ENCODE results near the gene CMBL. TPM values are rescaled to one million over a fixed set of nuclear protein-coding genes. Genes with fewer than 3 reads are reported as not detected.
"Not testable (repeated sequence)": the region's sequence is repeated elsewhere in the genome, so short reads cannot be mapped to it uniquely, and the experiment has no call there.

Gene CMBL
- polyA plus RNA-seq, 3 donors: 41.2 to 52.2 (median 41.6) TPM

DNA sequence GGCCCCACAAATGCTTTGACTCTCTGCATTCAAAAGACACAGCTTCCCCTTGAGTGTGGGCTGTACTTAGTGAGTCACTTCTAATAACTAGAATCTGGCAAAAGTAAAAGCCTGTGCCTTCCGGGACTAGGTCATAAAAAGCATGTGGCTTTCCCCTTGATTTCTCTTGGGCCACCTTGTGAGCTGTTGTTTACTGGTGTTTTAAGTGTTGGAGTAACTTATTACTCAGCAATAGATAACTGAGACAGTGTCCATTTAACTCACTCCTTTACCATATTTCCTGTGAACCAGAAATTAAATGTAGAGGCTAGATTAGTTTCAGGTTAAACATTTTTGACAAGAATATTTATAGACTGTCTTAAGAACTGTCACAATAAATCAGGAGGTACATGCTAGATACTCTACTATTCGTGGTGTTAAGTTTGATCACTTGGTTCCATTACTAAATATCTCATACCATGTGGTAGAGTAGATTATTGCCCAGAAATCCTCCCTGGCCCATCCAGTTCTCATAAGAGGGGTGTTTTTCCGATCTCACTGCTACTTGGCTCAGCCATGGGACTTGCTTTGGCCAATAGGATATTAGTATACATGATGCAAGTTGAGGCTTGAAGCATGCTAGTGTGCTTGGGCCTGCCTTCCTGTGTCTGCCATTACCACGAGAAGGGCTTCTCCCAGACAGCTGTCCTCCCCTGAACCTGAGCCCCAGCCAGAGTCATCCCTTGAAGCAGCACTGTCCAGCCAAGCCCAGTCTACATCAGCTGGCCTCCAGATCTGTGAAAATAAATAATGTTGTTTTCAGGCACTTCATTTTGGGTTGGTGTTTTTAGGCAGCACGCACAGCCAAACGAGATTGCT lies 10.4 kb upstream of the CMBL start:
- no peak for DNase-seq (ENCODE audit: extremely low read depth in 1 of 11, low read depth in 9 of 11, low spot score in 4 of 11)

- DNase-seq (ENCODE audit: extremely low read depth in 1 of 11, low read depth in 9 of 11, low spot score in 4 of 11): no peak
Observed at GRCh38 chr5:10315824-10316509, 8.3 kb upstream of the CMBL start.

DNA sequence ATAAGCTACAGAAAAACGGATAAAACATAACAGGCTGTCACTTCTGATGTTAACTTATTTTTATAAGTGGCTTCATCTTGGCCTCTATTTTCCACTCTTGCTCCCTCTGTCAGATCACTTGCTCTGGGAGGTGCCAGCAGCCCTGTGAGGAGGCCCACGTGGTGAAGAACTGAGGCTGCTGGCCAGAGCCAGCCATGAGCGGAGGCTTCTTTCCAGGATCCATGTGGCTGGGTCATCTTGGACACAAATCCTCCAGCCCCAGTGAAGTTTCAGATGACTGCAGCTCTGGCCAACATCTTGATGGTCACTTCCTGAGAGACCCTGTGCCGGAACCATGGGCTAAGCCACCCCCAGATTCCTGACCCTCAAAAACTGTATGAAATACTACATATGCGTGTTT lies 7.5 kb upstream of the CMBL start:
- peak in 1 of 11 donors; percentile 40 for DNase-seq (ENCODE audit: extremely low read depth in 1 of 11, low read depth in 9 of 11, low spot score in 4 of 11)

DNA sequence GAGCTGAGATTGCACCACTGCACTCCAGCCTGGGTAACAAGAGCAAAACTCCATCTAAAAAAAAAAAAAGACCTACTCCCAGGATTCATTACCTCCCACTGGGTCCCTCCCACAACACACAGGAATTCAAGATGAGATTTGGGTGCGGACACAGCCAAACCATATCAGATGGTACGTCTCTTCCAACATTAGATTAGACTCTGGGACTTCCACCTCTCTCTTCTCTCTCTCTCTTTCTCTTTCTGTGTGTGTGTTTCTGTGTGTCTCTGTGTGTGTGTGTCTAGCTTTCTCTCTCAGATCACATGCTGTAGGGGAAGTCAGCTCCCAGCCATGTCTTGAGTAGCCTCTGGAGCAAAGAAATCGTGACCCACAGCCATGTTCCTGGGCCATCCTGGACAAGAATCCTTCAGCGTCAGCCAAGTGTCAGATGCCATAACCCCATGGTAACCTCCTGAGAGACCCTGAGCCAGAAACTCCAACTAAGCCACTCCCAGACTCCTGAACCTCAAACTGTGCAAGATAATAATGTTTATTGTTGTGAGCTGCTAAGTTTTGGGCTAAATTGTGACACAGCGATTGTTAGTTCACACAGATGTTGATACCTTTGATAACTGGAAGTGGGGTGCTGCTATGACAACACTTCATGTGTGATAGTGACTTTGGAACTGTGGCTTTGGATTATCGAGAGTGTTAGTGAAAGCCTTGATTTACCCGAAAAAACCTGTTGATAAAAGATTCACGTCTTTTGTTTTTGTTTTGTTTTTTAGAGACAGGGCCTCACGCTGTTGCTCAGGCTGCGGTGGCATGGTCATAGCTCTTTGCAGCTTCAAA lies 4.1 kb upstream of the CMBL start:
- DNase-seq (ENCODE audit: extremely low read depth in 1 of 11, low read depth in 9 of 11, low spot score in 4 of 11): no peak

GRCh38 chr5:10310835-10311570 lies 3.3 kb upstream of the CMBL start:
- not testable (repeated sequence) for DNase-seq (ENCODE audit: extremely low read depth in 1 of 11, low read depth in 9 of 11, low spot score in 4 of 11)

DNA sequence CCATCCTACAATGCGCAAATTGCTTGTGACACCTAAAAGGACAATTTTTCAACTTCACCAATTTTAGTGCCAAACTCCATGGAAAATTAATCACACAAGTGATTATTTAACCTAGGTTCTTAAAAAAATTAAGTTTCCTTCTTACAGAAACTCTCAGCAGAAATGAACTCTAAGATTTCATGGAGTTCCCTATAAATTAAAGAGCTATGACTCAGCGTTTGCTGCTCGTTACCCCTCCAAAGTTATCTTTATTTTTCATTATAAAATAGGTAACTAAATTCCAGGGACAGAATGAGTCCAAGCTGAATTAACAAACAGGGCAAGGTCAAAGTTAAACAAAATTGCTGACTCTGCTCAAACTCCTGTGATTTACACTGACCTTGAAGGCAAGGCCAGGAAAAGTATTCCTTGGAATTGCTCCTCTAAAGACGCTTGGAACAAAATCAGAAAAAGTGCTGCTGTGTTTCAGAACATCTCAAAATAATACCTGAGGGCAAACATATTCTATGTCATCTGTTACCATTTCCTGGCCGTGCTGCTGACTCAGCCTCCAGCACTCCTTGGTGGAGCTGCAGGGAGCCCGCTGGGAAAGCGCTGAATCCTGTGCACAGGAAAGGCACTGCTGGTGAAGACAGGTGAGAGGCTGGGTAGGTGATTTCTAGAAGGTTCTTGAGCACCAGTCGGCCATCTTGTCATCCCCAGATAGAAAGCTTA lies 2.5 kb upstream of the CMBL start:
- DNase-seq (ENCODE audit: extremely low read depth in 1 of 11, low read depth in 9 of 11, low spot score in 4 of 11): no peak

DNA sequence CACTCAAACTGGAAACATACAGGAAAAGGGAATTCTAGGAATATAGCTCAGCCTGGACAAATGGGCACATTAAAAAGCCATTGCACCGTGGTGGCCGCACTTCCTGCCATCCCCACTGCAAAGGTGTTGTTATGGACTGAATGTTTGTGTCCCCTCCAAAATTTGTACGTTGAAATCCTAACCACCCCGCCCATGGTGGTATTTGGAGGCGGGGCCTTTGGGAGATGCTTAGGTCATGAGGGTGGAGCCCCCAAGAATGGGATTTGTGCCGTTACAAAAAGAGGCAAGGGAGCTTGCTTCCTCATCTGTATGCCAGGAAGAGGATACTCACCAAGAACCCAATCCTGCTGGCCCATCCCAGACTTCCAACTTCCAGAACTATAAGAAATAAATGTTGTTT lies 1.1 kb upstream of the CMBL start:
- no peak for DNase-seq (ENCODE audit: extremely low read depth in 1 of 11, low read depth in 9 of 11, low spot score in 4 of 11)

DNA sequence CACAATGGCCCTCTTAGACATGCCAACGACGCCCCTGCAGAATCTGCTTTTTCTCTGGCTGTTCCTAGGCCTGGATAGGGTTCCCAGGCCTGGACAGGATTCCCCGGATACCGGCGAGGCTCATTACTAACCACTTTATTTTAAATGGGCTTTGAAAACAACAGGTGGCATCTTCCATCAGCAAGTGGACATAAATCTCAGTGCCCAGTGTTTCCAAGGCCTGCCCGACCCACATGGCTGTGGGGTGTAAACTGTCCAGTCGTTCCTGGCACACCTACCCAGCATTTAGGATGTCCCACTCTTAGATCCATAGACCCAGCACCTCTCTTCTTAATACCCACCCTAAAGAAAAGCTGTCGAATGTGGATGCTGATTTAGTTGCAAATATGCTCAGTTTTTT lies 896 bp downstream of the CMBL start:
- no peak for DNase-seq (ENCODE audit: extremely low read depth in 1 of 11, low read depth in 9 of 11, low spot score in 4 of 11)

GRCh38 chr5:10306114-10306513 lies 1.6 kb downstream of the CMBL start:
- DNase-seq (ENCODE audit: extremely low read depth in 1 of 11, low read depth in 9 of 11, low spot score in 4 of 11): no peak

DNA sequence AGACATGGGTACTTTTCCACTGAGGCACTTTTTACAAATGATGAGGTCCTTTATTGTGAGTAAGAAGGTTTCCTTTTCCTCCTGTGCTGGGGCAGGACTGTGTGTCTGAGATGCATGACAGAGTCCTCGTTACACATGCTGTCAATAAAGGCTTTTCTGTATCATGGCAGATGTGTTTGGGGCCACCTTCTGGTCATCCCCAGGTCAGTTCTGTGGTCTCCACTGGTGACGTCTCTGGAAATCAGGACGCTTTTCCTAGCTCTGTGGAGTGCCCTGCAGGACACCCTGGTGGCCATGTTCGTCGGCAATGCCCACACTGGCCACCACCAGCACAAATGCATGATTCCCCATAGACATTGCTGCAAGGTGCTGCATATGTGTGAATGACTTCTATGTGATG lies 2.8 kb downstream of the CMBL start:
- DNase-seq (ENCODE audit: extremely low read depth in 1 of 11, low read depth in 9 of 11, low spot score in 4 of 11): no peak

- DNase-seq (ENCODE audit: extremely low read depth in 1 of 11, low read depth in 9 of 11, low spot score in 4 of 11): no peak
Observed at GRCh38 chr5:10303699-10304170, 4.0 kb downstream of the CMBL start.

- DNase-seq (ENCODE audit: extremely low read depth in 1 of 11, low read depth in 9 of 11, low spot score in 4 of 11): no peak
Observed at GRCh38 chr5:10303201-10303600, 4.5 kb downstream of the CMBL start.

DNA sequence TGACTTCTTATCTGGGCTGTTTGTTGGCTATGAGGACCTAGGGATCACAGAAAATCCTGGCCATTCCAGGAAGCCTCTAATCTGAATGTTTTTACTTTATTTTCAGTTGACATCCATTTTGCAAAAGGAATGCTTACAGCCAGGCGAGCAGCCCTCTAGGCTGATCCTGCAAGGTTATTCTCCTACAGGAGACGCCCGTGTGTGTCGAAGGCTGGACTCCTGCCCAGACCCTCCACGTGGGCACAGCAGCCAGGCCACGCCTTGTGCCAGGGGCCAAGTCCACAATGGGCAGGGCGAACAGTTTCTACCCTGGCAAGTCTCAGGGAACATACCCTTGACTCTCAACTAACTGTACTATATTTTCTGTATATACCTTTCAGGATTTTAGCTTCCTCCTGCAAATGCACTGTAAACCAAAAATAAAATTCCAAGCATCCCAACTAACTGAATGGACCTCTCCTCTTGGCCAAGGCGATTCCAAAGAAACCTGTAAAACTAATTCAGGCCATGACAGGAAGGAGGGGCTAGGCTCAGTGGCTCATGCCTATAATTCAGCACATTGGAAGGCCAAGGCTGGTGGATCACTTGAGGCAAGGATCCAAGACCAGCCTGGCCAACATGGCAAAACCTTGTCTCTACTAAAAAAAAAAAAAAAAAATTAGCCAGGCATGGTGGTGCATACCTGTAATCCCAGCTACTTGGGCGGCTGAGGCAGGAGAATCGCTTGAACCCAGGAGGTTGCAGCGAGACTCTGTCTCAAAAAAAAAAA lies 5.7 kb downstream of the CMBL start:
- DNase-seq (ENCODE audit: extremely low read depth in 1 of 11, low read depth in 9 of 11, low spot score in 4 of 11): no peak

DNA sequence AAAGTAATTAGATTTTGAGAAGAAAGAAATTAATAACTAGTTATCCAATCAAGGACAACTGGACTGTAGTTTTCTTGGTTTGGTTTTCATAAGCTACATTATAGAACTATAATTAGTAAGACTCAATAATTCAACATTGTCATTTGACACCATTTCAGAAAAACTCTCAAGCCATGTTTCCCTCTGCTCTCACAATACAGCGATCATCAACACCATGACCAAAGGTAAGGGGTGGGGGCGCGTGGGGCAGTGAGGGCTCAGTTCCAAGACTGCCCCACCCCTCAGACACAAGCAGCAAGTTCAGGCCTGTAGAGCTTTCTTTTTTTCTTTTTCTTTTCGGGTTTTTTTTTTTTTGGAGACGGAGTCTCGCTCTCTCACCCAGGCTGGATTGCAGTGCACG lies 6.4 kb downstream of the CMBL start:
- no peak for DNase-seq (ENCODE audit: extremely low read depth in 1 of 11, low read depth in 9 of 11, low spot score in 4 of 11)

DNA sequence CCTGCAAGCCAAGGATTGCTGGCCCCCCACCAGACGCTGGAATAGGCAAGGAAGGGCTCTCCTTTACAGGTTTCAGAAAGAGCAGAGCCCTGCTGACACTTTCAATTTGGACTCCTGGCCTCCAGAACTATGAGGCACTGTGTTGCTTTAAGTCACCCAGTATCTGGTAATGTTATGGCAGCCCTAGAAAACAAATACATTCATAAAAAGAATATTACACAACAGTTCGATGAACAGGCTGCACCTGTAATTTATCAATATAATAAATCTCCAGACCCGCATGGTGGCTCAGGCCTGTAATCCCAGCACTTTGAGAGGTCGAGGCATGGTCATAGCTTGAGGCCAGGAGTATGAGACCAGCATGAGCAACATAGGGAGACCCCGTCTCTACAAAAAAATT lies 7.5 kb downstream of the CMBL start:
- no peak for DNase-seq (ENCODE audit: extremely low read depth in 1 of 11, low read depth in 9 of 11, low spot score in 4 of 11)

- DNase-seq (ENCODE audit: extremely low read depth in 1 of 11, low read depth in 9 of 11, low spot score in 4 of 11): no peak
Observed at GRCh38 chr5:10297646-10298204, 10.0 kb downstream of the CMBL start.

DNA sequence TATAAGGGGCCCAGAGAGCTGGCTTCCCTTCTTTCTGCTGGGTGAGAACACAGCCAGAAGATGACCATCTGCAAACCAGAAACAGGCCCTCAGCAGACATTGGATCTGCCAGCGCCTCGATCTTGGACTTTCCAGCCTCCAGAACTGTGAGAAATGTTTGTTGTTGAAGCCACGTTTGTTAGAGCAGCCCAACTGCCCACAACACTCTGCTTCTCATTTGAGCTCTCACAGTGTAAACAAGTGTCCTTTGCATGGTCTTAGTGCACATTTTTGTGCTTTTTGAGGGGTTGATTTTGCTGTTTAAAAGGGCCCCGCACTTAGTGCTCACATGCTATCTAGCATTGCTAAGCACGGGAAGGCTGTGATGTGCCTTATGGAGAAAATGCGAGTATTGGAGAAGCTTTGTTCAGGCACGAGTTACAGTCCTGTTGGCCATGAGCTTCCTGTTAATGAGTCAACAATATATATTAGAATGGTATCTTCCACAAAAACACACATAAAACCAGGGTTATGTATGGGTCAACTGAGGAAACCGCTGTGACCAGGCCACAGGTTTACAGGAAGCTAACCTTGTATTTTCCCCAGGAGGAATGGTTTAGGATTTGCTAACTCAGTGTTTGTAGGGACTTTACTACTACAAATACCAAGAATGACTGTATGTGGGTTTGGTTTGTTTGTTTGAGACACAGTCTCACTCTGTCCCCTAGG lies 11.9 kb downstream of the CMBL start:
- DNase-seq (ENCODE audit: extremely low read depth in 1 of 11, low read depth in 9 of 11, low spot score in 4 of 11): no peak

All from renal cortex interstitium (tissue), 11 donors.